C4-2B (cell line): ENCODE results near the gene GPR6.

Source experiments
- H3K27ac ChIP-seq: fragments of 450-650 bp; 2 replicates; pipeline ENCODE4 v1.5.1; 2017
- CTCF ChIP-seq: fragments of 450-650 bp; conservative IDR thresholded peaks from 2 replicates; pipeline ENCODE4 v1.5.1; 2017; ENCODE audit warnings: mild to moderate bottlenecking
- ZFX ChIP-seq: fragments of 450-650 bp; IDR thresholded peaks from 2 replicates; pipeline ENCODE4 v1.6.1; 2017

GPR6 gene

GRCh38 chr6:109955491-109955890 is 22.6 kb upstream of the GPR6 start:
- TF ChIP-seq ZFX (no peak), CTCF (no peak)
- no peak overlapping the region for H3K27ac ChIP-seq

GRCh38 chr6:109958626-109959025 is 19.5 kb upstream of the GPR6 start:
- H3K27ac ChIP-seq = no peak overlapping the region
- no peak for TF ChIP-seq CTCF

- H3K27ac ChIP-seq = no peak overlapping the region
- TF ChIP-seq ZFX (no peak), CTCF (no peak)
Observed at GRCh38 chr6:109961611-109962041, 16.5 kb upstream of the GPR6 start.

- TF ChIP-seq ZFX (no peak), CTCF (no peak)
- no peak overlapping the region for H3K27ac ChIP-seq
Observed at GRCh38 chr6:109962271-109962670, 15.8 kb upstream of the GPR6 start.

- H3K27ac ChIP-seq = no peak overlapping the region
- no peak for TF ChIP-seq ZFX
- no peak for TF ChIP-seq CTCF
Observed at GRCh38 chr6:109963598-109964170, 14.4 kb upstream of the GPR6 start.

GRCh38 chr6:109964949-109965348 is 13.2 kb upstream of the GPR6 start:
- TF ChIP-seq ZFX (no peak), CTCF (no peak)
- no peak overlapping the region for H3K27ac ChIP-seq

GRCh38 chr6:109966299-109966698 is 11.8 kb upstream of the GPR6 start:
- no peak overlapping the region for H3K27ac ChIP-seq
- TF ChIP-seq ZFX = no peak
- no peak for TF ChIP-seq CTCF
